IMR-90 (cell line): ENCODE measurements around the gene VGLL2. TPM values are rescaled to one million over a fixed set of nuclear protein-coding genes. Genes with fewer than 3 reads are reported as not detected.

Source experiments
- ATAC-seq: fragments of 200-7000 bp; cut with Tn5 transposase; 2 replicates; pipeline ENCODE4 v1.9.1; 2020; ENCODE audit warnings: low read depth, mild to moderate bottlenecking, moderate library complexity
- BruUV-seq: library from RNA; stranded (reverse); fragments of 400-500 nt; replicated peaks from 2 replicates; lab custom pipeline; 2021; lab: Mats Ljungman, UMichigan
- CTCF ChIA-PET: fragments of 300-600 bp; formaldehyde crosslinking; extraction: SDS; loops from one replicate; lab custom pipeline; 2021; ENCODE audit warnings: antibody characterized with exemption; lab: Yijun Ruan, JAX
- POLR2A ChIA-PET: fragments of 300-600 bp; sonication (Branson Sonifier 250); formaldehyde crosslinking; loops from one replicate; lab custom pipeline; 2022; ENCODE audit warnings: antibody characterized with exemption; ENCODE audit not compliant: unreplicated experiment; lab: Charles Lee
- DNase-seq: peaks from one replicate; pipeline ENCODE4 v3.0.0; 2013
- H2AFZ ChIP-seq: replicated peaks from 2 replicates; pipeline ENCODE3; 2013; ENCODE audit warnings: low read length, mild to moderate bottlenecking; ENCODE audit not compliant: poor library complexity
- H2AK5ac ChIP-seq: 2 replicates; pipeline ENCODE4 v1.6.1; 2013; ENCODE audit warnings: low read depth, low read length, inconsistent platforms
- H2AK9ac ChIP-seq: replicated peaks from 2 replicates; pipeline ENCODE3; 2013; ENCODE audit warnings: mild to moderate bottlenecking, low read depth, low read length, moderate library complexity; ENCODE audit not compliant: poor library complexity
- H2BK120ac ChIP-seq: 2 replicates; pipeline ENCODE4 v1.6.1; 2013; ENCODE audit warnings: low read depth, low read length, inconsistent platforms
- H2BK15ac ChIP-seq: 3 replicates; pipeline ENCODE4 v1.6.1; 2013; ENCODE audit warnings: low read depth, low read length, inconsistent platforms
- H2BK20ac ChIP-seq: 2 replicates; pipeline ENCODE4 v1.6.1; 2013; ENCODE audit warnings: low read depth, mild to moderate bottlenecking, inconsistent platforms, low read length, moderate library complexity
- H2BK5ac ChIP-seq: 2 replicates; pipeline ENCODE4 v1.6.1; 2013; ENCODE audit warnings: mild to moderate bottlenecking, low read depth, low read length, inconsistent platforms; ENCODE audit not compliant: poor library complexity, severe bottlenecking
- H3K14ac ChIP-seq: replicated peaks from 2 replicates; pipeline ENCODE4 v1.6.1; 2013; ENCODE audit warnings: low read depth, low read length, inconsistent platforms
- H3K18ac ChIP-seq: 2 replicates; pipeline ENCODE4 v1.6.1; 2013; ENCODE audit warnings: low read depth, low read length, control low read depth
- H3K23ac ChIP-seq: 2 replicates; pipeline ENCODE4 v1.6.1; 2013; ENCODE audit warnings: low read depth, low read length, inconsistent platforms
- H3K27ac ChIP-seq: 2 replicates; pipeline ENCODE4 v1.5.1; 2013; ENCODE audit warnings: mild to moderate bottlenecking, control low read depth, low read length; ENCODE audit not compliant: insufficient read depth
- H3K27me3 ChIP-seq: 2 replicates; pipeline ENCODE4 v1.6.1; 2013; ENCODE audit warnings: low read length; ENCODE audit not compliant: control insufficient read depth, insufficient read depth
- H3K36me3 ChIP-seq: 2 replicates; pipeline ENCODE4 v1.6.1; 2013; ENCODE audit warnings: low read length, mixed read lengths; ENCODE audit not compliant: control insufficient read depth, insufficient read depth
- H3K4ac ChIP-seq: 2 replicates; pipeline ENCODE4 v1.6.1; 2013; ENCODE audit warnings: low read depth, low read length, inconsistent platforms
- H3K4me1 ChIP-seq: 2 replicates; pipeline ENCODE4 v1.6.1; 2013; ENCODE audit warnings: low read length, mixed read lengths; ENCODE audit not compliant: control insufficient read depth, insufficient read depth
- H3K4me2 ChIP-seq: 2 replicates; pipeline ENCODE4 v1.6.1; 2013; ENCODE audit warnings: low read depth, mild to moderate bottlenecking, control low read depth, low read length, moderate library complexity
- H3K4me3 ChIP-seq: 2 replicates; pipeline ENCODE4 v1.5.1; 2013; ENCODE audit warnings: low read depth, mild to moderate bottlenecking, control low read depth, low read length, moderate library complexity; ENCODE audit not compliant: insufficient read depth
- H3K56ac ChIP-seq: 2 replicates; pipeline ENCODE4 v1.6.1; 2013; ENCODE audit warnings: low read length, inconsistent platforms; ENCODE audit not compliant: insufficient read depth; ENCODE audit errors: extremely low read depth
- H3K79me1 ChIP-seq, 2 experiments: 2 replicates each; pipeline ENCODE4 v1.6.1; 2013; ENCODE audit warnings: low read length in 2 of 2, inconsistent platforms in 1 of 2, low read depth in 1 of 2
- H3K9ac ChIP-seq: 2 replicates; pipeline ENCODE4 v1.6.1; 2013; ENCODE audit warnings: low read depth, low read length, control low read depth
- H3K9me1 ChIP-seq: 2 replicates; pipeline ENCODE4 v1.6.1; 2013; ENCODE audit warnings: low read length, inconsistent platforms; ENCODE audit not compliant: insufficient read depth
- H3K9me3 ChIP-seq: 2 replicates; pipeline ENCODE4 v1.6.1; 2013; ENCODE audit warnings: low read length; ENCODE audit not compliant: control insufficient read depth, insufficient read depth
- H4K20me1 ChIP-seq: 2 replicates; pipeline ENCODE4 v1.6.1; 2013; ENCODE audit warnings: low read length, inconsistent platforms; ENCODE audit not compliant: insufficient read depth
- H4K5ac ChIP-seq: 2 replicates; pipeline ENCODE4 v1.6.1; 2013; ENCODE audit warnings: mild to moderate bottlenecking, low read depth, low read length, control low read depth
- H4K8ac ChIP-seq, 2 experiments: 2 replicates each; pipeline ENCODE4 v1.6.1; 2013; ENCODE audit warnings: low read depth in 2 of 2, low read length in 2 of 2, control low read depth in 1 of 2, inconsistent platforms in 1 of 2
- H4K91ac ChIP-seq: 2 replicates; pipeline ENCODE4 v1.6.1; 2013; ENCODE audit warnings: low read depth, low read length, inconsistent platforms; ENCODE audit not compliant: insufficient read depth
- MAFK ChIP-seq: IDR thresholded peaks from 2 replicates; pipeline ENCODE4 v1.6.1; 2012; ENCODE audit warnings: low read depth, low read length, improper control_type of control experiment
- MAZ ChIP-seq: IDR thresholded peaks from 2 replicates; pipeline ENCODE4 v1.6.1; 2012; ENCODE audit warnings: low read depth, mild to moderate bottlenecking, low read length, improper control_type of control experiment, moderate library complexity, borderline replicate concordance
- POLR2A ChIP-seq: IDR thresholded peaks from 2 replicates; pipeline ENCODE4 v1.6.1; 2012; ENCODE audit warnings: mild to moderate bottlenecking, low read depth, low read length
- WGBS, 2 experiments: methylation state at CpG; one replicate each; pipeline versions ENCODE4 v1.1.5 to v1.1.7; 2013; ENCODE audit warnings: missing lambda C conversion rate in 2 of 2; ENCODE audit not compliant: insufficient read length in 1 of 2; ENCODE audit errors: extremely low coverage in 2 of 2; 5-methylcytosine and 5-hydroxymethylcytosine counted together
- dilution Hi-C: fragments of 300-500 bp; cut with HindIII; formaldehyde crosslinking; loops from one replicate; pipeline ENCODE4 v1.14.3; 2018; ENCODE audit warnings: low sequenced_read_pairs; ENCODE audit not compliant: unreplicated experiment
- in situ Hi-C: fragments of 300-500 bp; cut with MboI; formaldehyde crosslinking; loops from 3 replicates; pipeline ENCODE4 v1.14.3; 2019; ENCODE audit warnings: low sequenced_read_pairs, inconsistent platforms, mixed read lengths
- intact Hi-C: fragments of 100-400 bp; cut with micrococcal nuclease; formaldehyde crosslinking; loops from 2 replicates; pipeline ENCODE4 v1.10.0; 2022
- polyA plus RNA-seq, 3 experiments: library from polyadenylated mRNA; depleted of rRNA; stranded (reverse); fragments of >200 nt; gene quantifications; 2 replicates each; pipeline ENCODE4 v1.2.3, GENCODE V29; 2012; ENCODE audit warnings: low replicate concordance in 1 of 3
- total RNA-seq: library from RNA; depleted of rRNA; stranded (reverse); fragments of >200 nt; gene quantifications from 2 replicates; pipeline ENCODE4 v1.2.3, GENCODE V29; 2012
- TF ChIP-seq, protein P1 (sequence below): fragments of 150-350 bp; IDR thresholded peaks from 2 replicates; pipeline ENCODE4 v1.6.1; 2016; ENCODE audit warnings: low read depth, mild to moderate bottlenecking, low read length, moderate library complexity, borderline replicate concordance
- TF ChIP-seq, protein P2 (sequence below): conservative IDR thresholded peaks from 2 replicates; pipeline ENCODE4 v1.5.1; 2012; ENCODE audit warnings: mild to moderate bottlenecking, low read depth, low read length, improper control_type of control experiment

The VGLL2 gene
- total and polyA plus RNA-seq, 2 of the 4 experiments (the other 2 are of a cell fraction): not detected

- no peak overlapping the region for H4K5ac ChIP-seq
- H2AK5ac ChIP-seq: no peak overlapping the region
- H2AK9ac ChIP-seq: no peak overlapping the region
- no peaks in the 10 kb centered on the region for H4K20me1 ChIP-seq
- no peak overlapping the region for H3K18ac ChIP-seq
- dilution Hi-C loops: no loop called here
- H3K9ac ChIP-seq: no peak overlapping the region
- H3K4me1 ChIP-seq: no peaks in the 10 kb centered on the region
- H4K8ac ChIP-seq: no peak overlapping the region
- H3K56ac ChIP-seq: no peak overlapping the region
- in situ Hi-C loops: no loop called here
- no peak overlapping the region for H3K4me2 ChIP-seq
- H3K9me3 ChIP-seq: no peaks in the 10 kb centered on the region; the same call in 1 of the 2 replicates
- H2BK120ac ChIP-seq: no peak overlapping the region
- H3K36me3 ChIP-seq: no peaks in the 10 kb centered on the region
- intact Hi-C loops: no loop called here
- POLR2A ChIA-PET: no interaction called here
- H2BK5ac ChIP-seq: no peak overlapping the region
- H3K4ac ChIP-seq: no peak overlapping the region
- H3K9me1 ChIP-seq: no peaks in the 10 kb centered on the region
- no peak overlapping the region for H2BK20ac ChIP-seq
- ATAC-seq: no peak
- no peak overlapping the region for H2AFZ ChIP-seq
- no peak overlapping the region for H3K4me3 ChIP-seq
- 100% methylated on average over 1 of the region's 8 CpGs; no CpG with 5 or more reads in 1 of the 2 experiments for WGBS, 2 experiments
- no peak for DNase-seq
- no peak overlapping the region for H2BK15ac ChIP-seq
- no peak overlapping the region for H3K27ac ChIP-seq
- H3K23ac ChIP-seq: no peak overlapping the region
- CTCF ChIA-PET: no interaction called here
- no peak overlapping the region for H4K91ac ChIP-seq
- peaks cover 48% of the 10 kb centered on the region for H3K27me3 ChIP-seq
- no peaks in the 10 kb centered on the region for H3K79me1 ChIP-seq
- H3K14ac ChIP-seq: no peak overlapping the region
- BruUV-seq: no TSS peak
- TF ChIP-seq POLR2A: no peak
- TF ChIP-seq, protein P1, sequence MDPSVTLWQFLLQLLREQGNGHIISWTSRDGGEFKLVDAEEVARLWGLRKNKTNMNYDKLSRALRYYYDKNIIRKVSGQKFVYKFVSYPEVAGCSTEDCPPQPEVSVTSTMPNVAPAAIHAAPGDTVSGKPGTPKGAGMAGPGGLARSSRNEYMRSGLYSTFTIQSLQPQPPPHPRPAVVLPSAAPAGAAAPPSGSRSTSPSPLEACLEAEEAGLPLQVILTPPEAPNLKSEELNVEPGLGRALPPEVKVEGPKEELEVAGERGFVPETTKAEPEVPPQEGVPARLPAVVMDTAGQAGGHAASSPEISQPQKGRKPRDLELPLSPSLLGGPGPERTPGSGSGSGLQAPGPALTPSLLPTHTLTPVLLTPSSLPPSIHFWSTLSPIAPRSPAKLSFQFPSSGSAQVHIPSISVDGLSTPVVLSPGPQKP: no peak
- TF ChIP-seq MAZ: no peak
- TF ChIP-seq, protein P2, sequence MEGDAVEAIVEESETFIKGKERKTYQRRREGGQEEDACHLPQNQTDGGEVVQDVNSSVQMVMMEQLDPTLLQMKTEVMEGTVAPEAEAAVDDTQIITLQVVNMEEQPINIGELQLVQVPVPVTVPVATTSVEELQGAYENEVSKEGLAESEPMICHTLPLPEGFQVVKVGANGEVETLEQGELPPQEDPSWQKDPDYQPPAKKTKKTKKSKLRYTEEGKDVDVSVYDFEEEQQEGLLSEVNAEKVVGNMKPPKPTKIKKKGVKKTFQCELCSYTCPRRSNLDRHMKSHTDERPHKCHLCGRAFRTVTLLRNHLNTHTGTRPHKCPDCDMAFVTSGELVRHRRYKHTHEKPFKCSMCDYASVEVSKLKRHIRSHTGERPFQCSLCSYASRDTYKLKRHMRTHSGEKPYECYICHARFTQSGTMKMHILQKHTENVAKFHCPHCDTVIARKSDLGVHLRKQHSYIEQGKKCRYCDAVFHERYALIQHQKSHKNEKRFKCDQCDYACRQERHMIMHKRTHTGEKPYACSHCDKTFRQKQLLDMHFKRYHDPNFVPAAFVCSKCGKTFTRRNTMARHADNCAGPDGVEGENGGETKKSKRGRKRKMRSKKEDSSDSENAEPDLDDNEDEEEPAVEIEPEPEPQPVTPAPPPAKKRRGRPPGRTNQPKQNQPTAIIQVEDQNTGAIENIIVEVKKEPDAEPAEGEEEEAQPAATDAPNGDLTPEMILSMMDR: no peak
- TF ChIP-seq MAFK: peak; percentile 48
Observed at GRCh38 chr6:117272032-117272866, 6.9 kb downstream of the VGLL2 start.
